ENCODE data around the gene SRRM5.
"Not testable (repeated sequence)": the region's sequence is repeated elsewhere in the genome, so short reads cannot be mapped to it uniquely, and the experiment has no call there.

SRRM5 gene

DNA sequence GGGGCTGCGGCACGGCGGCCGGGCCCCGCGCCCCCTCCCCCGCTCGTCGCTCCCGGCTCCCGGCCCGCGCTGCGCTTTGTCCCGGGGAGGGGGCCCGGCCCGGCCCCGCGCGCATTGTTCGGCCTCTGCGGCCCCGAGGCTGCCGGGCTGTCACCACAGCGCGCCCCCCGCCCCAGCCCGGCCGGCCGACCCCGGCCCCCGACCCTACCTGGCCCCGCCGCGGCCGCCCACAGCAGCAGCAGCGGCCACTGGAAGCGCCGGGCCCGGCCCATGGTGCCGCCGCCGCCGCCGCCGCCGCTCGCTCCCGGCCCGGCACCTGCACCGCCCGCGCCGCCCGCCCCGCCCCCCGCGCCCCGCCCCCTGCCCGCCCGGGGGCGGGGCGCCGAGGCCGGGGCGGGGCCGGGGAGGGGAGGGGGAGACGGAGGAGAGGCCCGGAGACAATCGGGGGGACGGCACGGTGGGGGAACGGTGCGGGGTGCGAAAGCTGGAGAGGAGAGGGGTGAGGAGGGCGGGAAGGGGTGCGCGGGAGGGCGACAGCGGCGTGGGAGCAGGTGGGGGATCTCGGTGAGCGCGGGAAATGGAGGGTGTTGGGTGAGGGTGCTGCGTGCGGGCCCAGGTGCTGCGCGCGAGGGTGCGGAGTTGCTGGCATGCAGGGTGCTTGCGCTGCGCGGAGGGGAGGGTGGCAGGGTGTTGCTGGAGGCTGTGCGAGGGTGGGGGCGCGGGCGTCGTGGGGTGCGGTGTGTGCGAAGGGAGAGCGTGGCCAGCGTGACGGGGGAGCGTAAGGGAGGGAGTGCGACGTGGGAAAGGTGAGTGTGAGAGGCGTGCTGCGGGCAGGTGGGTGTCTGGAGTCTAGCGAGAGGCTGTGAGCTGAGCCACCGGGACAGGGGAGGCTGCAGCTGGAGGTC, 27.9 kb downstream of the SRRM5 start, which contains the start of gene CADM4:
CADM4 (minus strand) TSS at position 332 of the 905 bp plus-strand sequence; CDS start at position 272, 60 bp downstream.
- peak; percentile 41 for DNase-seq

DNA sequence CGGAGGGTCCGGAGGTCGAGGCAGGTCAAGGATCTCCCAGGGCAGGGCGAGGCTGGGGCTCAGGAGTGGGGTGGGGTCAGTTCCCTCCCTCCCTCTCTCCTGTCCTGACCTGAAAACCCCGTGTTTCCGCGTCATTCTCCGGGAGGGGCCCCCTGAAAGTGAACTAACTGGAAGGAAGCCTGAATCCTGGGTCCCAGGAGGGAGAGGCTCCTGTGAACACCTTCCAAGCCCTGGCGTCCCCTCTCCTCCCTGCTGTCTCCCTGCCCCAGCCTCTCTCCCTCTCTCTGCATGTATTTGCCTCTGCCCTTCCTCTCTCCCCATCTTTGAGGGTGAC, 28.5 kb downstream of the SRRM5 start:
- no peak for DNase-seq

DNA sequence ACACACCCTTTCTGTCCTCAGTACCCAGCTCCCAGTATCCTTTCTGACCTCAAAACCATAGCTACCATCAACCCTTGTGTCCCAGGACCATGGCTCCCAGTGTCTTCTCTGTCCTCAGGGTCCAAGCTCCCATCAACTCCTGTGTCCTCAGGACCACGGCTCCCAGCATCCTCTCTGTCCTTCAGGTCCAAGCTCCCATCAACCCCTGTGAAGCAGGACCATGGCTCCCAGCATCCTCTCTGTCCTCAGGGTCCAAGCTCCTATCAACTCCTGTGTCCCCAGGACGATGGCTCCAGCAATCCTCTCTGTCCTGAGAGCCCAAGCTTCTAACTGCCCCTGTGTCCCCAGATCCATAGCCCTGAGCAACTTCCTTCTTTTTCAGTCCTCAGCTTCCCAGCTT, 29.4 kb downstream of the SRRM5 start:
- no peak for DNase-seq

DNA sequence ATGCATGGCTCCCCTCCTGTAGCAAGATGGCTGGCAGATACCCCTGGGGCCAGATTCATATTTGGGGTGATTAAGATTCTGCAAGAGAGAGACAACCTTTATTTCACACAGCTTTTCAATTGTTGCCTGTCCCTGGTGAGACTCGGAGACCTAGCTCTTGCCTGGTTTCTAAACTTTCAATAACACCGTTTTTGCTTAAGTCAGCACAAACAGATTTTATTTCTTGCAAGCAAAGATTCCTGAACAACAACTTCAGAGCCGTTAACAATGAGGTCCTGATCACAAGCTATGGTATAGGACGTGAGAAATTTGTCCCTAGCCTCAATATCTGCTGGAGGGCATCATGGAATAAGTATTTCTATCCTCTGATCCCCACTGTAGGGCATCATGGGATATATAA, 30.6 kb downstream of the SRRM5 start:
- DNase-seq, result no peak

DNA sequence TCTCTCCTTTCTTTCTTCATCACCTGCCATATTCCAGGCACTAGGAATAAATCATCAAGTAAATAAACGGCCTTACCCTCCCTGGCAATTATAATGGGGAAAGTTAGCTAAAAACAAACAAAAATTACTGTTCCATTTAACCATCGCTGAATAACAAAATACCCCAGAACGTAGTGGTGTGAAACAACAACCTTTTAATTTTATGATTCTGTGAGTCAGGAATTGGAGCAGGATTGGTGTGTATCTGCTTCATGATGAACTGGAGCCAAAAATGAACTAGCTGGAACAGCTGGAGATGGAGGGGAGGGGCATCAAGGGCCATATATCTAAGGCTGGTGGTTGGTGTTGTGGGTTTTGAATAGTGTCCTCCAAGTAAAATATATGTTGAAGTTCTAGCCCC, 31.4 kb downstream of the SRRM5 start:
- no peak for DNase-seq

DNA sequence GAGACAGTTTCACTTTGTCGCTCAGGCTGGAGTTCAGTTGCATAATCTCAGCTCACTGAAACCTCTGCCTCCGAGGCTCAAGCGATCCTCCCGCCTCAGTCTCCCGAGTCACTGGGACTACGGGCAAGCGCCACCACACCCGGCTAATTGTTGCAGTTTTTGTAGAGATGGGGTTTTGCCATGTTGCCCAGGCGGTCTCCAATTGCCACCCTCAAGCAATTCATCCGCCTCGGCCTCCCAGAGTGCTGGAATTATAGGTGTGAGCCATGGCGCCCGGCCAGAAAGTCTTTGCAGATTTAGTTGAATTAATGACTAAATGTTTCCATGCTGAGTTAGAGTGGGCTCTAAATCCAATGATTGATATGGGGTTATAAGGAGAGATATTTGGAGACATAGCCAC, 32.3 kb downstream of the SRRM5 start:
- no peak for DNase-seq

DNA sequence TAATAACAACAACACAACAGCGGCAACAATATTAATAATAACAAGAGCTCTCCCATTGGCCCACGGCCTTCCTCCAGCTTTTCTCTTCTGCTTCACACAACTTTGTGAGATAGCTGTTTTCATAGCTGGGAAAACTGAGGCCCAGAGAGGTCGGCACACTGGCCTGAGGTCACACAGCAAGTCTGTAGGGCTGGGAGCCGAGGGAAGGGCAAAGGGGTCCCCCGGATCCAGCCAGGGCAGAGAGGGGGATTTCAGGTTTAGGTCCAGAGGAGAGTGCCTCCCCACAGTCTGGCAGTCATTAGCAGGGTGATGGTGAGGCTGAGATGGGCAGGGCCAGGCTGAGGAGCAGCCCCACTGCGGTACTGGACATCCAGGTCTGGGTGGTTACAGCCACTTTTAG, 36.7 kb downstream of the SRRM5 start:
- DNase-seq, result no peak

DNA sequence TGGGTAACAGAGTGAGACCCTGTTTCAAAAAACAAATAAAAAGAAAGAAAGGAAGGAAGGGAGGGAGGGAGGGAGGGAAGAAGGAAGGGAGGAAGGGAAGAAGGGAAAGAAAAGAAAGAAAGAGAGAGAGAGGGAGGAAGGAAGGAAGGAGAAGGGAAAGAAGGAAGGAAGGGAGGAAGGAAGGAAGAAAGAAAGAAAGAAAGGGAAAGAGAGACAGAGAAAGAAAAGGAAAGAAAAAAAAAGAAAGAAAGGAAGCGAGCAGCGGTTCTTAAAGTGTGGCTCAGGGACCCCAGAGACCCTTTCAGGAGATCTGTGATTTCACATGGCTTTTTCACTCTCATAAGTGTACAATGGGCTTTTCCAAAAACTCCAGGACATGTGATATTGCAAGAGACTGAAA, 37.6 kb downstream of the SRRM5 start:
- no peak for DNase-seq

DNA sequence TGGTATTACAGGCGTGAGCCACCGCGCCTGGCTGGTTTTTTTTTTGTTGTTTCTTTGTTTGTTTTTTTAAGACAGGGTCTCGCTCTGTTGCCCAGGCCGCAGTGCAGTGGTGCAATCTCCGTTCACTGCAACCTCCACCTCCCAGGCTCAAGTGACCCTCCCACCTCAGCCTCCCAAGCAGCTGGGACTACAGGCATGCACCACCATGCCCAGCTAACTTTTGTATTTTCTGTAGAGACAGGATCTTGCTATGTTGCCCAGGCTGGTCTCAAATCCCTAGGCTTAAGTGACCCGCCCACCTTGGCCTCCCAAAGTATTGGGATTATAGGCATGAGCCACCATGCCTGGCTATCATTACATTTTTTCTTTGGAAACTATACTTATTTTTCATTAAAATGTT, 38.4 kb downstream of the SRRM5 start:
- not testable (repeated sequence) for DNase-seq

DNA sequence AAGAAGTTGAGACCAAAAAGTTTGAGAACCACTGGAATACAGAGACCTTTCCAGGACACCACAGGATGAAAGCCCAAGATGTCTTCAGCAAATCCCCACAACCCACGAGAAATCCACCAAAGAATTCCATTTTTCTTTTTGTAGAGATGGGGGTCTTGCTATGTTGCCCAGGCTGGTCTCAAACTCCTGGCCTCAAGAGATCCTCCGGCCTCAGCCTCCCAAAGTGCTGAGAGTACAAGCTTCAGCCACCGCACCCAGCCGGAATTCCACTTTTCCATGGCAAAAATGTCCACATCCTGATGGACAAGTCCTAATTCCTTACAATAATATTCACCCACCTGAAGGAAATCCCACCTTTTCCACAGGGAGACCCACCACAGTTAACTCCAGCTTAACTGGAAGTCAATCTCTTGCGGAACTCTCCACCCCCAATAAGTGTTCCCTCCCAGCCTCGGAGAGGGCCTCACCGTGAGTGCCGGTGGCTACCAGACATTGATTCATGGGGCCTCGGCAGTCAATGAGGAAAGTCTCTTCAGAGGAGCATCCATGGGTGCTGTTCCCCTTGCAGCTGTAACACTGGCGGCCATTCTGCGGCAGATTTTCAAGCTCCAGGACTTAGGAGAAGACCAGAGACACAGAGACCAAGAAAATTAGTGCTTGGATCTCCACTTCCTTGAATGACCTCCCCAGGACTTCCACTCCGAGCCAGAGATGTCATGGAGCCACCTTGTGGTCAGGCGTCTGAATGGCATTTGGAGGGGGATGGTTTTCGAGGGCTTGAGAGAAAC, 40.1 kb downstream of the SRRM5 start:
- peak; percentile 26 for DNase-seq

DNA sequence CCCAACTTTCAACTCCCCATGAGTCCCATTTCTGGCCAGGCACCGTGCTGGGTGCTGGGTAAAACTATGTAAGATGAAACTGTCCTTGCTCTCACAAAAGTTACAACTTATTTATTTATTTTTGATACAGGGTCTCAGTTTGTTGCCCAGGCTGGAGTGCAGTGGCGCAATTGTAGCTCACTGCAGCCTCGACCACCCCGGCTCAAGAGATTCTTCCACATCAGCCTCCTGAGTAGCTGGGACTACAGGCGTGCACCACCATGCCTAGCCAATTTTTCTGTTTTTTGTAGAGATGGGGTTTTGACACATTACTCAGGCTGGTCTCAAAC, 40.6 kb downstream of the SRRM5 start:
- DNase-seq, result no peak

DNA sequence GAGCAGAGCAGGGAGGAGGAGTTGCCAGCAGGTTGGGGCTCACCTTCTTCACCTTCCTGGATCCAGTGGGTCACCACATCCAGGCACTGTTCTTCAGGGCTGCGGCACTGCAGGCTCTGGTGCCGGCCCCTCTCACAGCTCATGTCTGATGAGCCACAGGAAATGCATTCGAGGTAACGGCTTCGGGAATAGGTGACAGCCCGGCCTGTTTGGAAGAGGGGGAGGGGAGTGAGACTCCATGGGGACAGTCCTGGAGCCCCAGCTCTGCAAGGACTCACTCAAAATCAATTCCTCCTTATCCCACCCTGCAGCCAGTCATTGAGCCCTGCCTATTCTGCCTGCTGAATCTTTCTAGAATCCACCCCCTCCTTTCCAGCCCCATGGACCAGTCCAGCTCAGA, 44.5 kb downstream of the SRRM5 start:
- no peak for DNase-seq

DNA sequence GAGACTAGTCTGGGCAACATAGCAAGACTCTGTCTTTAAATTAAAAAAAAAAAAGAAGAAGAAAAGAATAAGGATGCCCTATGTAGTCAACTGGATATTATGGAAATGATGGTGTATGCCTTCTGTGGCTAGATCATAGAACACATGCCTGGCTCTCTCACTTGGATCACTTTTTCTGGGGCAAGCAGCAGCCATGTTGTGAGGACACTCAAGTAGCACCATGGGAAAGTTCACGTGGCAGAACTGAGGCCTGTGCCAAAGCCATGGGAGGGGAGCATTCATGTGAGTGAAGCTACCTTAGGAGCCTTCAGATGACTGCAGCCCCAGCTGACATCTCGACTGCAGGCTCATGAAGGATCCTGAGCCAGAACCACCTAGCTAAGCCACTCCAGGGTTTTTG, 46.1 kb downstream of the SRRM5 start:
- no peak for DNase-seq

DNA sequence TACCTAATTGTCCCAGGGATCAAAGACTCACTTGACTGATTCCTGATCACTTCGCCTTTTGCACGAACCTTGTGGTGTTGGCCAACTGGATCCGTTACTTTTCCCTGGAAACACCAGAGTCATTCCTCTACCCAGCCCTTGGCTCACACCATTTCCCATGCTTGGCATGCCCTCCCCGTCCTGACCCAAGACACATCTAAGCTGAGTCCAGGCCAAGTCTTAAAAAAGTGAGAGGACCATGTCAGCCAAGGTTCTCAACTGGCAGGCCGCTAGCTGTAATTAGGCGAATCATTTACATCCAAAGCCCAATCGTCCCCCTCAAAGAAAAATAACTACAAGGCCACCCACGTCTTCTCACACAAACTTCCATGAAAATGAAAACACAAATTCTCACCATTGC, 46.6 kb downstream of the SRRM5 start:
- no peak for DNase-seq

DNA sequence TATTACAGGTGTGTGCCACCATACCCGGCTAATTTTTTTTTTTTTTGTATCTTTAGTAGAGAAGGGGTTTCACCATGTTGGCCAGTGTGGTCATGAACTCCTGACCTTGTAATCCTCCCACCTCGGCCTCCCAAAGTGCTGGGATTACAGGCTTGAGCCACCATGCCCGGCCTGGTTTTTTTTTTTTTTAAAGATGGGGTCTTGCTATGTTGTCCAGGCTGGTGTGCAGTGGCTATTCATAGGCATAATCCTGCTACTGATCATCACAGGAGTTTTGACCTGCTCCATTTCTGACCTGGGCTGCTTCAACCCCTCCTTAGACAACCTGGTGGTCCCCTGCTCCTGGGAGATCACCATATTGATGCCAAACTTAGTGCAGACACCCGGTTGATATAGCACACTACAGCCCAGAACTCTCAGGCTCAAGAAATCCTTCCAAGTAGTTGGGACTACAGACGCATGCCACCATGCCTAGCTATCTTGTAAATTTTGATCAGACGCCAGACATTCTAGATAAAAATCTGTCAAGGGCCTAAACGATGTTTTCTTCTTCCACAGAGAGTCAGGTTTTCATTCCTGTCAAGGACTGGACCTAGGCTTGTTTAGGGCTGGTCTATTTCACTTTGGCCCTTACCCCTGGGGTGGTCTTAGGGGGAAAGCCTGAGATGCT, 48.5 kb downstream of the SRRM5 start:
- no peak for DNase-seq

DNA sequence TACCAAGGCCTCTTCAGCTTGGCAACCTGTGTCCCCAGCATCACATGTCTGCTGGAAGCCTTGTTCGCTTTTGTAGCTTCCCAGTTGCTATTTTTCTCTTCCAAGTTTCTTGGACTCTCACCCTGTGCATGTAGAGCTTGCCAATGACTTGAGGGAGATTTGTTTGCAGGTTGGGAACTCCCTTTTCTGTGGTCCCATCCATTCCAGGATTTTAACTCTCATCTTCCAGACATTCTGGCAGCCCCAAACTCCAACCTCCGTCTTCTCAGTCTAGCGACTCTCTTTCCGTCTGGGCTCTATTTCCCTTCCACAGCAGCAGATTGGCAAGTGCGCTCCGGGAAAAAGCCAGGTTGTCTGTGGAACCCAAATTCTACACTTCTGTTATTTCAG, 49.1 kb downstream of the SRRM5 start:
- DNase-seq, result no peak

DNA sequence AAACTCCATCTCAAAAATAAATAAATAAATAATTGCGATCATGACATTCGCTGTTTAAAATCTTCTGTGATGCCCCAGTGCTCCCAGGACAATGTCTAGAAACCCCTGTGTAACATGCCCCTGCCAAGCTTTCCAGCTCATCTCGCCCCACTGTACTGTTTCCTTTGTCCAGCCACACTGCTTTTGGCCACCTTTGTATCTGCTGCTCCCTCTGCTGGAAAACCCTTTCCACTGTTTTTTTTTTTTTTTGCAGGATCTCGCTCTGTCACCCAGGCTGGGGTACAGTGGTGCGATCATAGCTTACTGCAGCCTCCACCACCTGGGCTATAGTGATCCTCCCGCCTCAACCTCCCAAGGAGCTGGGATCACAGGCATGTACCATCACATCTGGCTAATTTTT, 50.6 kb downstream of the SRRM5 start:
- no peak for DNase-seq

DNA sequence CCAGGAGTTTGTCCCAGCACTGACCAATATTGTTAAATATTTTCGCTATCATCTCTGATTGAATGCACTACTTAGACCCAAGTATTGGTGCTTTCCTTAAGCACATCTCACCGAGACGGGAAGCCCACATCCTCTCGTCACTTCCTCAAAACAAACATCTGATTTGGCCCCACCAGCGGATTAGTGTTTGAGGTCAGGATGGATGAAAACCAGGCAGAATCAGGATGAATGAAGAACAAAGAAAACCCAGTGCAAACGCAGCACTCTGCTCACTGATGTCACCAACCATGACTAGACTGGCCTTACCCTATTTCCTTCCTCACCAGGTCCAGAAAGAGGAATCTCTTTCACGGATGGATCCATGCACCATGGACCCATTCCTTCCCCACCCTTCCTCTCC, 52.1 kb downstream of the SRRM5 start:
- DNase-seq, result no peak

Data from NCI-H2171 treated with DMSO at 0.1 percent for 48 hours (cell line).